ENCODE results near the gene LILRB2. TPM values are rescaled to one million over a fixed set of nuclear protein-coding genes. Genes with fewer than 3 reads are reported as not detected.
A peak's percentile ranks its signal among the peaks of the same experiment; 100 is the strongest.
"Not testable (repeated sequence)": the region's sequence is repeated elsewhere in the genome, so short reads cannot be mapped to it uniquely, and the experiment has no call there.

The LILRB2 gene
- total and polyA plus RNA-seq, 2 donors (not counting 1 experiment from before 2014, with no cell fraction given), result 8.3 to 12.4 TPM

DNA sequence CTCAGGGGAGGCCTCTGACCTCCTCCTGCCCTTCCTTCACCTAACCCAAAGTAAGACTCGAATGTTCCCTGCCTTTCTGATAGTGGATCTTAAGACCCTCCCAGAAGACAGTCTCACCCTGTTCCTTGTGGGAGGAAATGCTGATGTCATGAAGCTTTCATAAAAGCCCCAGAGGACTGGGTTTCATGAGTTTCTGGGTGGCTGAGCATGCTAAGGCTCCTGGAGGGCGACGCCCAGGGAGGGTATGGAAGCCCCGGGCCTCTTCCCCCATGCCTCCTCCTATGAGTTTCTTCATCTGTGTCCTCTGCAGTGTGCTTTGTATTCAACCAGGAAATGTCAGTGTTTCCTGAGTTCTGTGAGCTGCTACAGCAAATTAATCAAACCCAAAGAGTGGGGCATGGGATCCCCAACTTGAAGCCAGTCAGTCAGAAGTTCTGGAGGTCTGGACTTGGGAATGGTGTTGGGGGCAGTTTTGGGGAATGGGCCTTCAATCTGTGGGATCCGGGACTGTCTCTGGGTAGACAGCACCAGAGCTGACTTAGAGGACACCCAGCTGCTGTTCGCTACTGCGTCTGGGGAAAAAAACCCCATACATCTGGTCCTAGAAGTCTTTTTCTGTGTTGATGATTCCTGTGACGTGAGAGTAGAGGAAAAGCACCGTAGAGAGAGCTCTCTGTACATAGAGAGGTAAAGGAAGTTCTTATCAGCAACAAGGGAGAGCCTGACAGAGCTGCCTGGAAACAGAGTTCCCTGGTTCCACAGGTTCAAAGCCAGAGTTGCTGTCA lies 2.0 kb upstream of the LILRB2 start:
- peak overlapping the region; percentile 55 for H3K4me2 ChIP-seq (replicated peaks; ENCODE audit: low read depth, low read length, poor library complexity, severe bottlenecking)
- ChIA-PET CTCF (interaction anchor here (0.6 to 7.2 kb wide), 3 partner anchors 16 to 805 kb away, joined by 3 to 49 read pairs (median 3); partner anchors contain the start of gene LAIR1), POLR2A (no interaction called here)
- DNase-seq (peak; percentile 59), ATAC-seq (ENCODE audit: low read depth) (peak; percentile 22)
- no peaks in the 10 kb centered on the region for H4K20me1 ChIP-seq (ENCODE audit: control insufficient read depth, insufficient read depth, low read length, poor library complexity, severe bottlenecking)
- peak overlapping the region; percentile 28 to 30 for H3K27ac ChIP-seq (ENCODE audit: low read length in 2 of 2)
- H3K36me3 ChIP-seq (replicated peaks in 1 of 2; ENCODE audit: control extremely low read depth in 1 of 2, control insufficient read depth in 1 of 2, extremely low read depth in 1 of 2, insufficient read depth in 2 of 2, low read length in 1 of 2), result no peaks in the 10 kb centered on the region
- peak overlapping the region; percentile 66 for H3K4me3 Mint-ChIP-seq
- peak overlapping the region; percentile 32 for H3K9ac ChIP-seq (ENCODE audit: low read length)
- peak overlapping the region; percentile 79 for H3K27ac Mint-ChIP-seq
- H3K9me3 Mint-ChIP-seq (ENCODE audit: insufficient read depth), result no peaks in the 10 kb centered on the region
- peaks cover 5% of the 10 kb centered on the region for H3K27me3 Mint-ChIP-seq
- no peak overlapping the region for H2AFZ ChIP-seq (ENCODE audit: insufficient read depth, low read depth, low read length, poor library complexity, severe bottlenecking)
- intact Hi-C loops (cut with micrococcal nuclease), result no loop called here
- TF ChIP-seq EZH2 (IDR thresholded peaks at IDR 0.05; ENCODE audit: borderline replicate concordance, insufficient read depth, low read depth, low read length, poor library complexity, severe bottlenecking), result no peak
- TF ChIP-seq, protein P1, sequence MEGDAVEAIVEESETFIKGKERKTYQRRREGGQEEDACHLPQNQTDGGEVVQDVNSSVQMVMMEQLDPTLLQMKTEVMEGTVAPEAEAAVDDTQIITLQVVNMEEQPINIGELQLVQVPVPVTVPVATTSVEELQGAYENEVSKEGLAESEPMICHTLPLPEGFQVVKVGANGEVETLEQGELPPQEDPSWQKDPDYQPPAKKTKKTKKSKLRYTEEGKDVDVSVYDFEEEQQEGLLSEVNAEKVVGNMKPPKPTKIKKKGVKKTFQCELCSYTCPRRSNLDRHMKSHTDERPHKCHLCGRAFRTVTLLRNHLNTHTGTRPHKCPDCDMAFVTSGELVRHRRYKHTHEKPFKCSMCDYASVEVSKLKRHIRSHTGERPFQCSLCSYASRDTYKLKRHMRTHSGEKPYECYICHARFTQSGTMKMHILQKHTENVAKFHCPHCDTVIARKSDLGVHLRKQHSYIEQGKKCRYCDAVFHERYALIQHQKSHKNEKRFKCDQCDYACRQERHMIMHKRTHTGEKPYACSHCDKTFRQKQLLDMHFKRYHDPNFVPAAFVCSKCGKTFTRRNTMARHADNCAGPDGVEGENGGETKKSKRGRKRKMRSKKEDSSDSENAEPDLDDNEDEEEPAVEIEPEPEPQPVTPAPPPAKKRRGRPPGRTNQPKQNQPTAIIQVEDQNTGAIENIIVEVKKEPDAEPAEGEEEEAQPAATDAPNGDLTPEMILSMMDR (IDR thresholded peaks at IDR 0.05), result no peak
- H3K4me1 Mint-ChIP-seq, result peaks cover 82% of the 10 kb centered on the region
- H3K27me3 ChIP-seq (replicated peaks in 1 of 4; ENCODE audit: control extremely low read depth in 1 of 4, control insufficient read depth in 3 of 4, insufficient read depth in 4 of 4, low read length in 3 of 4), result peaks cover 0 to 14% (median 3%) of the 10 kb centered on the region in 4 experiments
- H3K79me2 ChIP-seq (ENCODE audit: control insufficient read depth, insufficient read depth, low read length), result no peaks in the 10 kb centered on the region
- peaks cover 0 to 7% (median 0%) of the 10 kb centered on the region in 3 donors for H3K9me3 ChIP-seq (ENCODE audit: control extremely low read depth in 1 of 3, control insufficient read depth in 2 of 3, insufficient read depth in 1 of 3, low read length in 2 of 3)
- 14% methylated on average over 2 of the region's 9 CpGs for WGBS (ENCODE audit: insufficient coverage)
- peak overlapping the region in 1 of 5 experiments; percentile 10 for H3K4me3 ChIP-seq (ENCODE audit: control extremely low read depth in 1 of 5, extremely low read depth in 1 of 5, insufficient read depth in 1 of 5, low read depth in 2 of 5, low read length in 4 of 5)
- H3K4me1 ChIP-seq (ENCODE audit: control insufficient read depth in 2 of 2, insufficient read depth in 2 of 2, low read length in 2 of 2), result peaks cover 71 to 76% of the 10 kb centered on the region in 2 donors

DNA sequence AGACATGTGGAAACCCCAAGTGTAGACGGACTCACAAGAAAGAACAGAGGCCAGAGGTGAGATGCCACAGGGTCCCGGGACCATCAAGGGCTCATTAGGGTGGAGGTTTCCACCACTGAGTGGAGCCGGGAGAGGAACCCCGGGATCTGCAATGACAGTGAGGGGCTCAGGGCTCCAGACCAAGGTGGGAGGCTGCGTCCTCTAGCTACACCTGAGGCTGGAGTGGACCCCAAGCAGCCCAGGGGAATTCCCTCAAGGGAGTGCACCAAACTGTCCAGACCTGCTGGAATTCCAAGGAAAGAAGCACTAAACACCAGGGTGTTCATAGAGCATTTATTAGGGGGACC lies 792 bp upstream of the LILRB2 start:
- POLR2A ChIA-PET; H2AFZ ChIP-seq (ENCODE audit: insufficient read depth, low read depth, low read length, poor library complexity, severe bottlenecking); DNase-seq; H4K20me1 ChIP-seq (ENCODE audit: control insufficient read depth, insufficient read depth, low read length, poor library complexity, severe bottlenecking); H3K27me3 Mint-ChIP-seq; H3K9ac ChIP-seq (ENCODE audit: low read length); H3K9me3 ChIP-seq (ENCODE audit: control extremely low read depth in 1 of 3, control insufficient read depth in 2 of 3, insufficient read depth in 1 of 3, low read length in 2 of 3); ATAC-seq (ENCODE audit: low read depth); H3K79me2 ChIP-seq (ENCODE audit: control insufficient read depth, insufficient read depth, low read length); H3K4me3 ChIP-seq (ENCODE audit: control extremely low read depth in 1 of 5, extremely low read depth in 1 of 5, insufficient read depth in 1 of 5, low read depth in 2 of 5, low read length in 4 of 5); H3K27ac ChIP-seq (ENCODE audit: low read length in 2 of 2); intact Hi-C loops (cut with micrococcal nuclease); H3K36me3 ChIP-seq (replicated peaks in 1 of 2; ENCODE audit: control extremely low read depth in 1 of 2, control insufficient read depth in 1 of 2, extremely low read depth in 1 of 2, insufficient read depth in 2 of 2, low read length in 1 of 2); H3K9me3 Mint-ChIP-seq (ENCODE audit: insufficient read depth): not testable (repeated sequence)
- H3K4me1 Mint-ChIP-seq, result peaks cover 70% of the 10 kb centered on the region
- WGBS (ENCODE audit: insufficient coverage), result 83% methylated on average over 4 of the region's 5 CpGs
- H3K4me3 Mint-ChIP-seq, result peak overlapping the region; percentile 89
- CTCF ChIA-PET, result interaction anchor here (1.2 to 7.2 kb wide), 3 partner anchors 15 to 73 kb away, joined by 3 to 49 read pairs (median 4); no protein-coding TSS in a partner anchor
- Histone ChIP-seq H3K4me2 (replicated peaks; ENCODE audit: low read depth, low read length, poor library complexity, severe bottlenecking) (peak overlapping the region; percentile 52), H3K27me3 (replicated peaks in 1 of 4; ENCODE audit: control extremely low read depth in 1 of 4, control insufficient read depth in 3 of 4, insufficient read depth in 4 of 4, low read length in 3 of 4) (peaks cover 0 to 20% (median 3%) of the 10 kb centered on the region in 4 experiments), H3K4me1 (ENCODE audit: control insufficient read depth in 2 of 2, insufficient read depth in 2 of 2, low read length in 2 of 2) (peaks cover 67 to 69% of the 10 kb centered on the region in 2 donors)
- peak overlapping the region; percentile 4 for H3K27ac Mint-ChIP-seq

- H3K27ac ChIP-seq (ENCODE audit: low read length in 2 of 2); H3K79me2 ChIP-seq (ENCODE audit: control insufficient read depth, insufficient read depth, low read length); ATAC-seq (ENCODE audit: low read depth); H3K9me3 Mint-ChIP-seq (ENCODE audit: insufficient read depth); H3K36me3 ChIP-seq (replicated peaks in 1 of 2; ENCODE audit: control extremely low read depth in 1 of 2, control insufficient read depth in 1 of 2, extremely low read depth in 1 of 2, insufficient read depth in 2 of 2, low read length in 1 of 2); H2AFZ ChIP-seq (ENCODE audit: insufficient read depth, low read depth, low read length, poor library complexity, severe bottlenecking); H4K20me1 ChIP-seq (ENCODE audit: control insufficient read depth, insufficient read depth, low read length, poor library complexity, severe bottlenecking); H3K9me3 ChIP-seq (ENCODE audit: control extremely low read depth in 1 of 3, control insufficient read depth in 2 of 3, insufficient read depth in 1 of 3, low read length in 2 of 3); H3K27me3 Mint-ChIP-seq; intact Hi-C loops (cut with micrococcal nuclease); DNase-seq: not testable (repeated sequence)
- 9% methylated on average over 4 of the region's 10 CpGs for WGBS (ENCODE audit: insufficient coverage)
- ChIA-PET CTCF (interaction anchor here (0.8 to 7.2 kb wide), 5 partner anchors 14 to 111 kb away, joined by 3 to 49 read pairs (median 4); no protein-coding TSS in a partner anchor), POLR2A (interaction anchor here (0.9 kb wide), 1 partner anchor 76 kb away, joined by 3 read pairs; no protein-coding TSS in a partner anchor)
- peak overlapping the region; percentile 2 to 50 (median 13) for H3K4me3 ChIP-seq (ENCODE audit: control extremely low read depth in 1 of 5, extremely low read depth in 1 of 5, insufficient read depth in 1 of 5, low read depth in 2 of 5, low read length in 4 of 5)
- peak overlapping the region; percentile 31 for H3K9ac ChIP-seq (ENCODE audit: low read length)
- peak overlapping the region; percentile 79 for H3K27ac Mint-ChIP-seq
- H3K4me1 ChIP-seq (ENCODE audit: control insufficient read depth in 2 of 2, insufficient read depth in 2 of 2, low read length in 2 of 2), result peaks cover 54 to 57% of the 10 kb centered on the region in 2 donors
- peak overlapping the region; percentile 89 for H3K4me3 Mint-ChIP-seq
- peak overlapping the region; percentile 52 for H3K4me2 ChIP-seq (replicated peaks; ENCODE audit: low read depth, low read length, poor library complexity, severe bottlenecking)
- H3K4me1 Mint-ChIP-seq, result peaks cover 58% of the 10 kb centered on the region
- H3K27me3 ChIP-seq (replicated peaks in 1 of 4; ENCODE audit: control extremely low read depth in 1 of 4, control insufficient read depth in 3 of 4, insufficient read depth in 4 of 4, low read length in 3 of 4), result peaks cover 0 to 23% (median 3%) of the 10 kb centered on the region in 4 experiments
Observed at GRCh38 chr19:54280441-54280840, 469 bp downstream of the LILRB2 start.
